ENCODE results near the gene SCGB1C1.

DNA sequence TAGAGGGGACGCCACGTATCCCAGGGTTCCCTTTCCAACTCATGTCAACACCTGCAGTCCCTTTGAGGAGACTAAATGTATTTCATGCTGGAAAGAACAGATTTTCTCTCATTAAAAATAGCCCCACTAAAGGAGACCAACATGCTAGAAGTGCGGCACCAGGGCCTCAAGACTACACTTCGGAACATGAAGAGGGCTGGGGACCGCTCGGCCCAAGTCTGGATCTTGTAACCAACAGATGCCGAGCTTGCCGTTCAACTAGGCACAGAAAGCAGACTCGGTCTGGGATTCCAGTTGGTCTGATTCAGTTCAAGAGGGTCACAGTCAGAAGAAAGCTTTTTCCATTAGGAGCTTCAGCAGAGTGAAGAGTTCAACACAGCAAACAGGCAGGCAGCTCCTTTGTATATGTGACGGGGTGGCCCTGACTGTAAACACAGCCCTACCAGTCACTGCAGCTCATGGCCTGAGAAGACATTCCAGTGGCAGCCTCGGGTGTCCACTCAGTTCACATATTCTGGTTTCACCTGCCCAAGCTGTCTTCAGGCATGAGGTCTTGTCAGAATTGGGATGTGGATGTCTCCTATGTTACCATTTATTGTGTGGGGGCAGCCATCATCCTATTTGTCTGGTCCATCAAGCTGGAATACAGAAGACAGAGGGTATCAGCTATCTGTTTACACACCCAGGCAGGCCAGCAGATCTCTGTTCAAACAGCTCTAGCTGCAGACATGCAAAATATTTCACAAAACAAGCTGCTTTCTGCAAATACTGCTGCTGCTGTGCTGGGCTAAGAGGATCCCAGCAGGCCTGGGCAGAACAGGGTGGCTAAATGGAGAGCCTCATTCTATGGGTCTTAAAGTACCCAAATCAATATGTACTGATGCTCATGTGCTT is 23.4 kb downstream of the SCGB1C1 start:
- TF ChIP-seq, protein P1, sequence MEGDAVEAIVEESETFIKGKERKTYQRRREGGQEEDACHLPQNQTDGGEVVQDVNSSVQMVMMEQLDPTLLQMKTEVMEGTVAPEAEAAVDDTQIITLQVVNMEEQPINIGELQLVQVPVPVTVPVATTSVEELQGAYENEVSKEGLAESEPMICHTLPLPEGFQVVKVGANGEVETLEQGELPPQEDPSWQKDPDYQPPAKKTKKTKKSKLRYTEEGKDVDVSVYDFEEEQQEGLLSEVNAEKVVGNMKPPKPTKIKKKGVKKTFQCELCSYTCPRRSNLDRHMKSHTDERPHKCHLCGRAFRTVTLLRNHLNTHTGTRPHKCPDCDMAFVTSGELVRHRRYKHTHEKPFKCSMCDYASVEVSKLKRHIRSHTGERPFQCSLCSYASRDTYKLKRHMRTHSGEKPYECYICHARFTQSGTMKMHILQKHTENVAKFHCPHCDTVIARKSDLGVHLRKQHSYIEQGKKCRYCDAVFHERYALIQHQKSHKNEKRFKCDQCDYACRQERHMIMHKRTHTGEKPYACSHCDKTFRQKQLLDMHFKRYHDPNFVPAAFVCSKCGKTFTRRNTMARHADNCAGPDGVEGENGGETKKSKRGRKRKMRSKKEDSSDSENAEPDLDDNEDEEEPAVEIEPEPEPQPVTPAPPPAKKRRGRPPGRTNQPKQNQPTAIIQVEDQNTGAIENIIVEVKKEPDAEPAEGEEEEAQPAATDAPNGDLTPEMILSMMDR (IDR thresholded peaks at IDR 0.05) = no peak
- no peak for TF ChIP-seq POLR2A (IDR thresholded peaks at IDR 0.05)

Data from right lobe of liver (tissue), 4 donors.